GM10248 (cell line): ENCODE results near the gene RXYLT1.

Experiments used
- CTCF ChIA-PET: fragments of 300-600 bp; sonication (Branson Sonifier 250); formaldehyde crosslinking; extraction: SDS; loops from one replicate; lab custom pipeline; 2021; ENCODE audit warnings: antibody characterized with exemption; lab: Yijun Ruan, JAX
- POLR2A ChIA-PET: fragments of 350-650 bp; sonication (Branson Sonifier 250); formaldehyde crosslinking; extraction: SDS; loops from one replicate; lab custom pipeline; 2020; ENCODE audit warnings: antibody characterized with exemption; lab: Yijun Ruan, JAX
- DNase-seq: peaks from one replicate; pipeline ENCODE4 v3.0.0; 2012; ENCODE audit errors: extremely low spot score
- TF ChIP-seq, protein P1 (sequence below): IDR thresholded peaks from 2 replicates; pipeline ENCODE4 v1.5.1; 2012; ENCODE audit warnings: mild to moderate bottlenecking, low read depth; ENCODE audit errors: extremely low read depth, missing control alignments, control extremely low read depth

The RXYLT1 gene

DNA sequence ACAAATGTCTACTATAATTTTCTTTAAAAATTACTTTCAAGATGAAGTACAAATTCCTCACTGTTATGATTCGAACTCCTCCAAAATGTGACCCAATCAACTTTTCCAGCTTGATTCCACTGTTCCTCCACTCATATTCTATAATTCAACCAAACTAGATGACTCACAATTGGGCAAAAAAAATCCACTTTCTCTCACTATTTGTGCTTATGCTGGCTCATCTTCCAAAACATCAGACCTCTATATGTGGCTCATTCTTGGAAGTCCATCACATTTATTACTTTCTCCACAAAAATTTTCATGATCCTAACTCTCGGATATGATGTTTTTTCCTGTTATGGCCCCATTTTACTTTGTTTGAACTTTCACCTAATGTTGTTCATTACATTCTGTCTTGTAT lies 26.9 kb upstream of the RXYLT1 start:
- POLR2A ChIA-PET = no interaction called here
- CTCF ChIA-PET = interaction anchor here (1.0 kb wide), 1 partner anchor 12 kb away, joined by 4 read pairs; no protein-coding TSS in a partner anchor

DNA sequence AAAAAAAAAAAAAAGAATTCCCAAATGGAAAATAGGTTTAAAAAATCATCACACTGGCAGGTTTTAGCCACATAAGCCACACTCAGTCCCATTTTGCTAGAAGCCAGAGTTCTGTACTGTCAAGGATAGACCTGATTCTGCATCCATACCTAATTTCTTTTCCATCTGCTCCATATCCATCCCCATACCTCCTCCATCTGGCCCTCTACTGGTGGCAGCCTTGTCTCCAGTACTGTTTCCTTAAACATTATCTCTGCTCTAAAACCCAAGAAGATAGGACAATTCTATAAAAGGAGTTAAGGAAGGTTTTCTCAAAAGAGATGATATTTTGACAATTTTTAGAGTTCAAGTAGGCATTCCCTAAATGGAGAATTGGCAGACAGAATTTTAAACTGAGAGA lies 26.0 kb upstream of the RXYLT1 start:
- CTCF ChIA-PET = no interaction called here
- TF ChIP-seq, protein P1, sequence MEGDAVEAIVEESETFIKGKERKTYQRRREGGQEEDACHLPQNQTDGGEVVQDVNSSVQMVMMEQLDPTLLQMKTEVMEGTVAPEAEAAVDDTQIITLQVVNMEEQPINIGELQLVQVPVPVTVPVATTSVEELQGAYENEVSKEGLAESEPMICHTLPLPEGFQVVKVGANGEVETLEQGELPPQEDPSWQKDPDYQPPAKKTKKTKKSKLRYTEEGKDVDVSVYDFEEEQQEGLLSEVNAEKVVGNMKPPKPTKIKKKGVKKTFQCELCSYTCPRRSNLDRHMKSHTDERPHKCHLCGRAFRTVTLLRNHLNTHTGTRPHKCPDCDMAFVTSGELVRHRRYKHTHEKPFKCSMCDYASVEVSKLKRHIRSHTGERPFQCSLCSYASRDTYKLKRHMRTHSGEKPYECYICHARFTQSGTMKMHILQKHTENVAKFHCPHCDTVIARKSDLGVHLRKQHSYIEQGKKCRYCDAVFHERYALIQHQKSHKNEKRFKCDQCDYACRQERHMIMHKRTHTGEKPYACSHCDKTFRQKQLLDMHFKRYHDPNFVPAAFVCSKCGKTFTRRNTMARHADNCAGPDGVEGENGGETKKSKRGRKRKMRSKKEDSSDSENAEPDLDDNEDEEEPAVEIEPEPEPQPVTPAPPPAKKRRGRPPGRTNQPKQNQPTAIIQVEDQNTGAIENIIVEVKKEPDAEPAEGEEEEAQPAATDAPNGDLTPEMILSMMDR = no peak
- no peak for DNase-seq
- POLR2A ChIA-PET = no interaction called here

More for the DNA sequence above, 26.9 kb upstream of the RXYLT1 start:
- TF ChIP-seq, protein P1 = no peak
- DNase-seq = no peak

GRCh38 chr12:63764481-63764880 lies 15.2 kb upstream of the RXYLT1 start:
- TF ChIP-seq, protein P1 = no peak
- no peak for DNase-seq
- ChIA-PET POLR2A (no interaction called here), CTCF (interaction anchor here (1.4 kb wide), 1 partner anchor 12 kb away, joined by 4 read pairs; no protein-coding TSS in a partner anchor)

DNA sequence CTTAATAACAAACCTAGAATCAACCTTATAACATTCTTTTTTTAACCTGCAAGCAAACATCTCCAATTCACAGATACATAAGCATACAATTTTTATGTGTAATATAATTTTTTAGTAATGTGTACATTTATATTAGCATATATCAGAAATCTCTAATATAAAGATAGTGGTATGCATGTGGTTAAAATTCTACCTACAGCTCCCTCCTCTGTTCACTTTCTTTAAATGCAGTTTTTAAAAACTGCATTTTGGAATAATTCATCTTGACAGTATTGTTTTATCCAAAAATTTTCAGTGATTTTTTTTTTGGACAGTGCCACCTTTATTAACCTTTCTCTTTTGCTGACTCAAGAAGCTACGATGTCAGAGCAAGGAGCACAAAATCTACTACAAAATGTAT lies 13.2 kb upstream of the RXYLT1 start:
- no peak for DNase-seq
- CTCF ChIA-PET = interaction anchor here (1.2 kb wide), 2 partner anchors 47 to 95 kb away, joined by 3 read pairs; no protein-coding TSS in a partner anchor
- POLR2A ChIA-PET = no interaction called here
- TF ChIP-seq, protein P1 = no peak

DNA sequence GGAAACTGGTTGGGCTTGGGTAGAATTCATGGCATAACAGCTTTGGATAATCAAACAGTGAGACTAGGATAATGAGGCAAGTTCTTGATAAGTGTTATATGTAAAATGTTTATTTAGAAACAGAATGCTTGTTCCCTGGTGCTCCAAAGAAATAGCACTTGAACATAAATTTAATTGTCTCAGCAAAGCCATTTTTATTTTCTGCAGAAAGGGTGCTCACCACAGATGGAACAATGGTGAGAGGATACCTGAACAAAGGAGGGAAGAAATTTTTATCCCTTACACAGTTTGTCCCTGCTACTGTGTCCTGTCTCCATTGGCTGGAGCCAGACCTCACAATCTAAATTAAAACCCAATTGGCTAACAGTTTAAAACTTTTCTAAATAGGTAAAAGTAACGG lies 9.3 kb upstream of the RXYLT1 start:
- DNase-seq = no peak
- ChIA-PET POLR2A (no interaction called here), CTCF (no interaction called here)
- TF ChIP-seq, protein P1 = no peak

DNA sequence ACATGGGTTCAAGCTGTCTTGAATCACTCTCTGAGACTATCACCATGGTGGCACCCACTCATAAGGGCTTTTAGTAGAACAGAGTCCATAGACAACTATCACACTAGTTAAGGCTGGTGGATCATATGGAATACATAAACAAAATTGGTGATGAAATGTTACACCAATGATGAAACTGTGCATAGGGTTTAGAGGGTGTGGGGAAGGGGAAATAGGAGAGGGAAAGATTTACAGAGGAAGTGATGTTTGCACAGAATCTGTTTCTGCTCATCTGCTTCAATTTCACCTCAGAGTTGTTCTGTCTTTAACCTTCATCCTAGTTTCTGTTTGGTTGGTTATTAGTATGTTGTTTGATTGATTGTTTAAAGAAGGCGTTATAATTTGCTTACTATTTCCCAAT lies 2.4 kb upstream of the RXYLT1 start:
- DNase-seq = no peak
- CTCF ChIA-PET = interaction anchor here (1.1 kb wide), 1 partner anchor 9 kb away, joined by 4 read pairs; no protein-coding TSS in a partner anchor
- POLR2A ChIA-PET = no interaction called here
- TF ChIP-seq, protein P1 = no peak

DNA sequence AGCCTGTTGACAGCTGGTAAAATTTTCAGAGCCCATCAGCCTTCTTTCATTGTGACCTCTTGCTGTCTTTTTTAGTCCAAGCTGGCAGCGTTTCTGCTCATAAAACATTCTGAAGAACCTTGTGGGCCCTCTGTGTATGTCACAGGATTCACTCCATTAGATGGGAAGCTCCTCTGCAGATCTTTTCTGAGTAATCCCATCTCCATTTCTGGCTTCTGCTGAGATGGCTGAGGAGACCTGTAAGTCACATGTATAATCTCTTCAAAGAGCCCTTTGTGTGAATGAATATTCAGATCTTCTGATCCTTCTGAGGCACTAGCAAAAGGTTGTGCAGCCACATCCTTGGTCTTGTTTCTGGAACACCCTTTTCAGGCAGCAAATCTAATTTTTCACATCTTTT lies 2.8 kb downstream of the RXYLT1 start:
- CTCF ChIA-PET = interaction anchor here (1.3 to 1.4 kb wide), 2 partner anchors 9 to 16 kb away, joined by 3 read pairs; no protein-coding TSS in a partner anchor
- TF ChIP-seq, protein P1 = no peak
- no peak for DNase-seq
- POLR2A ChIA-PET = no interaction called here
